HG03097 (cell line): ENCODE data around the gene SMG1.
A peak's percentile ranks its signal among the peaks of the same experiment; 100 is the strongest.
"Not testable (repeated sequence)": the region's sequence is repeated elsewhere in the genome, so short reads cannot be mapped to it uniquely, and the experiment has no call there.

Experiments
- ATAC-seq: cut with Tn5 transposase; IDR thresholded peaks from one replicate; pipeline ENCODE4 v1.9.1; 2021; ENCODE audit not compliant: unreplicated experiment, low FRiP score

The SMG1 gene

DNA sequence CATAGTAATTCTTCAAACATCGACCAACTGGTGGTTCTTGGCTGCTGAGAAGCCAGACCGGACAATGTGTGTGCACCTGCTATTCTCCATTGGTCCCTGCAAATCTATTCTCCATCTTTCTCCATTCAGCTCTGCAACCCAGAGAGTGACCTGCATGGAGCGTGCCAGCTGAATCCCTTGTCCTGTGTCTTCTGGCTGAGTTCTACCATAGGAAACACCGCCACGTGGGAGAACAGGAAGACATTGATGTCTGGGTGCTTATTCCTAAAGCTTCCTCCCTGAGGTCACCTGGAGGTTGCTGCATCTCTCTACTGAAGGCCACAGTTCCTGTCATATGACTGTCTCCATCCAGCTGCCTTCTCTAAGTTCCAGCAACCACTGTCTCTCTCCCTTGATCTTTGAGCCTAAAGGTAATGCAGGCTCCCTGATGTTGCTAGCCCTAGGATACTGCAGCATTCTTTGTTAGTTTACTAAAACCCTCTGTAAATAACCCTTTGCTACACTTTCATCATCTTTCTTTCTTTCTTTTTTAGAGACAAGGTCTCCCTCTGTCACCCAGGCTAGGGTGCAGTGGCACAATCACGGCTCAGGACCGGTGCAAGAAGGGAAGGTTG lies 10.6 kb upstream of the SMG1 start:
- ATAC-seq = no peak

GRCh38 chr16:18933501-18933900 lies 7.3 kb upstream of the SMG1 start:
- no peak for ATAC-seq

GRCh38 chr16:18932243-18932987 lies 6.2 kb upstream of the SMG1 start:
- ATAC-seq = no peak

DNA sequence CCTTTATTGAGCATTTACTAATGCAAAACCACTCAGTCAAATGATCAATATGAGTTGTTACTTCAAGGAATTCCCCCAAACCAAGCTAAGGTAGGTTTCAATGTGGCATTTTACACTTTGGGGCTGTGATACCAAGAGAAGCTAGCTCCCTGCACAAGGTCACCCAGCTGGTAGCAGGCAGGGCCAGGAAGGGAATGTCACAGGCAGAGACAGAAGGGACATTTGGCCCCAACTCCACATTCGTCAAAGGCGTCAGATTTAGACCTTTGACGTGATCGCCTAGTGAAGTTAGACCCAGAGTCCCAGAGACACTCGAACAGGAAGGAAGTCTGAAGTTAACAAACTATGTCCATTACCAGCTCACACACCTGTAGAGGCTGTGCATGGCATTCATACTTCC lies 5.5 kb upstream of the SMG1 start:
- ATAC-seq = no peak

DNA sequence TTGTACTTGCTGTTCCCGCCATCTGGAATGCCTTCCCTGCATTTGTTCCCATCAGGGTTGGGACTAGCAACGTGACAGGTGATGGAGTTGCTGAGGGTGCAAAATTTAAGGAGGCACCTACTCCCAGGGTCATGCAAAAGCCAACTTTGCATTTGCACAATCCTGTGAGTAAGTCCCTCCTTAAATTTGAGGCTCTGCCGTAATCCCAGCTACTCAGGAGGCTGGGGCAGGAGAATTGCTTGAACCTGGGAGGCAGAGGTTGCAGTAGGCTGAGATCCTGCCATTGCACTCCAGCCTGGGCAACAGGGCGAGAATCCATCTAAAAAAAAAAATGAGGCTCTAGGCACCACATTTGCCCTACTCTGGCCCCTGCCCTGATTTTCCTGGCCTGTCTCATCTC lies 3.9 kb upstream of the SMG1 start:
- not testable (repeated sequence) for ATAC-seq

DNA sequence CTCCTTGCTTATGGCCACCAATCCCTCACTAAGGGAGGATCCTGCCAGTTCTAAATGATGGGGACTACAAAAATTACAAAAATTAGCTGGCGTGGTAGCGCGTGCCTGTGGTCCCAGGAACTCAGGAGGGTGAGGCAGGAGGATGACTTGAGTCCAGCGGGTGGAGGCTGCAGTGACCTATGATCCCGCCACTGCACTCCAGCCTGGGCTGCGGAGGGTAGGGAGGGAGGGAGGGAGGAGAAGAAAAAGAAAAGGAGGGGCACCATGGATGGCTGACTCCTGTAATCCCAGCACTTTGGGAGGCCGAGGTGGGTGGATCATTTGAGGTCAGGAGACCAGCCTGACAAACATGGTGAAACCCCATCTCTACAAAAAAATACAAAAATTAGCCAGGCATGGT lies 1.9 kb upstream of the SMG1 start:
- not testable (repeated sequence) for ATAC-seq

GRCh38 chr16:18925215-18925985 lies 808 bp downstream of the SMG1 start:
- ATAC-seq = peak; percentile 46

DNA sequence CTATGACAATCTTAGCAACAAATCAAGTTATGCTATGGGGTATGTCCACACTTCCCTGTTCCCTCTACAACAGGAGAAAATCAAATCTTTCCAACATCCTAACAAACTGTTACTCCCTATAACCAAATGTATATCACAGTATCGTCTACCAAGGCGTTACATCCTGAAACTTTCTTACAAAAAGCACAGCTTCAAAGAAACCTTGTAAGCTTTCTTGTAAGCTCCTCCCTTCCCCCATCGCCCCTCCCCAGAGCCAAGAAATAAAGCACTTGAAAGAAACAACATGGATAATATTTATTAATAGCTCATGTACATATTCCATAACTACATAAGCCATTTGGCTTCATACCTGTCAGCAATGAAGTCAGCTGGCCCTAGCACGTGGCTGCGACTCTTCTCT lies 2.3 kb downstream of the SMG1 start:
- ATAC-seq = not testable (repeated sequence)

GRCh38 chr16:18923124-18923523 lies 3.1 kb downstream of the SMG1 start:
- ATAC-seq = not testable (repeated sequence)

GRCh38 chr16:18909585-18909984 lies 16.6 kb downstream of the SMG1 start:
- ATAC-seq = not testable (repeated sequence)

GRCh38 chr16:18908716-18909115 lies 17.5 kb downstream of the SMG1 start:
- not testable (repeated sequence) for ATAC-seq

GRCh38 chr16:18902778-18903177 lies 23.4 kb downstream of the SMG1 start:
- not testable (repeated sequence) for ATAC-seq

DNA sequence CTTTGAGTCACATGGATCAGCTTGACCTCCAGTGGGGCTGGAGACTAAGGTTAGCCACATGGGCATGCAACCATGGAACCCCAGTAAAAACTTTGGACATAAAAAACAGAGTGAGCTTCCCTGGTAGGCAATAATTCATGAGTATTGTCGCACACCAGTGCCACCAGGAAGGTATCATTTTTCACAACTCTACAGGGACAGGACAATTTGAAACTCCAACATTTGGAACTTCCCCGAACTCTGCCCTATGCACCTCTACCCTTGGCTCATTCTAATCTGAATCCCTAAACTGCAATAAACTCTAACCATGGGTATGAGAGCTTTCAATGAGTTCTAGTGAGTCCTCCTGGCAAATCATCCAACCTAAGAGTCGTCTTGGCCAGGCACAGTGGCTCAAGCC lies 24.2 kb downstream of the SMG1 start:
- not testable (repeated sequence) for ATAC-seq

DNA sequence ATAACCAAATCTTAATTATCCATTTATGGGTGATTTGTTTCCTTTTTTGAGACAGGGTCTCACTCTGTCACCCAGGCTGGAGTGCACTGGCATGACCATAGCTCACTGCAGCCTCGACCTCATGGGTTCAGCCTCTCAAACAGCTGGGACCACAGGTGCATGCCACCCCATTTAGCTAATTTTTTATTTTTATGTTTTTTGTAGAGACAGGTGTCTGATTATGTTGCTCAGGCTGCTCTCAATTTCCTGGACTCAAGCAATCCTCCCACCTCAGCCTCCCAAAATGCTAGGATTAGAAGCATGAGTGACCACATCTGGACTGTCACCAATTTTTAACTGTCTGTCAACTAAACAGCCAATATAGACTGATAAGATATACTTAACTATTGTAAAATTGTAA lies 25.0 kb downstream of the SMG1 start:
- not testable (repeated sequence) for ATAC-seq

- ATAC-seq = not testable (repeated sequence)
These were observed 41.8 kb downstream of the SMG1 start for GRCh38 chr16:18884456-18884855.

GRCh38 chr16:18877734-18878133 lies 48.5 kb downstream of the SMG1 start:
- not testable (repeated sequence) for ATAC-seq

GRCh38 chr16:18877259-18877658 lies 48.9 kb downstream of the SMG1 start:
- ATAC-seq = not testable (repeated sequence)

DNA sequence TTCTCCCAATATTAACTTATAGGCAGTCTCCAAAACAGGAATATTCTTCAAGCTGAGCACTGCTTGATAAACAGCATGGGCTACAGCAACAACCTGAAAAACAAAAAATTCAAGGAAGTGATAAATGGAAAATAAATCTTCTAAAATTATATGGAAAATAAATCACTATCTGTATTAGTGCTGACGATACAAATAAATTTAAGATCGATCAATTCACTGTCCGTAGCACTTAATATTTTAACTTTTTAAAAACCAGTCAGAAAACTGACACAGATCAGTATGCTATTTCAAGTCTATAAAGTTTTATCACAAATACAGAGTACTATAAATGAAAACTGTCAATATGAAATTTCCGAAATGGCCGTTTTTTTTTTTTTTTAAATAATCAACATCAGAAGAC lies 49.9 kb downstream of the SMG1 start:
- ATAC-seq = not testable (repeated sequence)

DNA sequence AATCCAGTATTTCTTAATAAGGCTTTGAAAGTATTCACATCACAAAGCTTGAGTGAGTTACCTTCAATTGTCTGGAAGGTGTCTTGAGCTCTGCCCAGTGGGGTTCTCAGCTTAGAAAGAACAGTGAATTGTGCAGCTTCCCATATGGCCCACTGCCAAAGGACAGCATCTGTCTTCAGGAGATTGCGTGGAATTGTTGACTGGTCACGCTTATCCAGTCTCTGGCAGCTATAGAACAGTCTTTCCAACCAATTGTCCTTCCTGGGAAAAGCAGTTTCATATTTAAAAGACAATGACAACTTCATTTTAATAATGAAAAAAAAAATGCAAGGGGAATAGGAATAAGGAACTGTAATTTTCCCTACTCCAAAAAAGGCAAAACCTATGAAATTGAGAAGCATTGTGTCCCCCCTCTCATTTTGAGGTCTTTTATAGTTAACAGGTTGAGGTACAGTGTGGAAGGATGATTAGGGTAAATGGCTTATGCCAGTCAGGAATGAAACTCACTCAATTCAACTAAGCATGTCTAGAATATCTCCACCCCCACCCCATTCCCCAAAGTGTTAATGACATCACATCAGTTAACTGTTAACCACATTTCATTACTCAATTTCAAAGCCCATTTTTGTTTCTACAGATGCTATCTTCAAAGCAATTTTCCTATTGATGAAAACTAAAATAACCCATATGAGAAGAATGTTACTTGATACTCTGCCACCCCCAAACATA lies 57.0 kb downstream of the SMG1 start:
- not testable (repeated sequence) for ATAC-seq

DNA sequence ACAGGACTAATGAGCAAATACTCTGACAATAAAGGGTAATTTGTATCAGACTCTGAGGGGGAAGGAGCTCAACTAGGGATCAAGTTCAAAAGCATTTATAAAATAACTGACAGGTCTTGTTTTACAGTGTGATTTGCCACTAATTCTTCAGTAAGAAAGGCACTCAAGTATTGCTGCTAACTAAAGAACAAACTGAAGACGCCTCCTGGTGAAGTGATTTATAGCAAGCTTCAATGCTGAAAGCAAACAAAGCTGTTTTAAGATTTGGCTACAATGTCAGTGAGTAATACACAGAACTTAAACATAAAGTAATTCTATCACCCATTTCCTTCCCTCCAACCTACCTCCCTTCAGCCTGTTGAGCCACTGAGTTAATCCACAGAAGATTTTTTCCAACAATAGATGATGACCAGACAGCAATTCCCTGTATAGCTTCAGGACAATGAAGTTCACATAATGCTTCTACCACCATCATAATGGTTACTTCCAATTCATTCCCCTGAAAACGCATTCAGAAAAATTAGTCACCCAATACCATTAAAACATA lies 59.9 kb downstream of the SMG1 start:
- not testable (repeated sequence) for ATAC-seq
